Prostate gland (tissue), 2 donors: ENCODE data around the gene AP3D1. TPM values are rescaled to one million over a fixed set of nuclear protein-coding genes. Genes with fewer than 3 reads are reported as not detected.

Source experiments
- DNase-seq: peaks from one replicate; pipeline ENCODE4 v3.0.0-alpha.2; 2019; ENCODE audit warnings: low spot score
- H3K27ac ChIP-seq, 2 donors: fragments of 200-600 bp; sonication (generic); 2 replicates each; pipeline ENCODE4 v1.5.1; 2017 to 2019
- H3K27me3 ChIP-seq: fragments of 200-600 bp; sonication (generic); replicated peaks from 2 replicates; pipeline ENCODE4 v1.5.1; 2019; ENCODE audit not compliant: insufficient read depth
- H3K36me3 ChIP-seq, 2 donors: fragments of 200-600 bp; sonication (generic); 1 replicate in 1 of 2; 2 replicates in 1 of 2; pipeline versions ENCODE4 v1.5.1 to v1.8.1; 2017 to 2019
- H3K4me1 ChIP-seq: fragments of 200-600 bp; sonication (generic); replicated peaks from 2 replicates; pipeline ENCODE4 v1.5.1; 2019
- H3K4me3 ChIP-seq, 2 donors: fragments of 200-600 bp; sonication (generic); 2 replicates each; pipeline ENCODE4 v1.5.1; 2017 to 2019
- H3K9me3 ChIP-seq: fragments of 200-600 bp; sonication (generic); 2 replicates; pipeline ENCODE4 v1.5.1; 2017
- POLR2A ChIP-seq: fragments of 450-650 bp; IDR thresholded peaks from one replicate; pipeline ENCODE4 v1.6.1; 2016; ENCODE audit warnings: antibody characterized with exemption, mild to moderate bottlenecking
- POLR2AphosphoS5 ChIP-seq: sonication (generic); formaldehyde crosslinking; IDR thresholded peaks from one replicate; pipeline ENCODE4 v1.6.1; 2017; ENCODE audit warnings: antibody characterized with exemption
- whole genome bisulfite sequencing: methylation state at CpG from one replicate; pipeline ENCODE4 v1.1.5; 2018; 5-methylcytosine and 5-hydroxymethylcytosine counted together
- intact Hi-C: fragments of 100-400 bp; cut with DNase I; formaldehyde crosslinking; loops from one replicate; pipeline ENCODE4 v1.14.2; 2022
- total RNA-seq, 2 donors: library from RNA; depleted of rRNA; stranded (reverse); fragments of >200 nt; gene quantifications; one replicate each; pipeline ENCODE4 v1.1.0, GENCODE V29; 2016
- TF ChIP-seq, protein P1 (sequence below), 4 experiments: fragments of 200-600 bp in 2 of 4; fragments of 450-650 bp in 2 of 4; sonication (generic) in 2 of 4; IDR thresholded peaks; 1 replicate in 3 of 4; 2 replicates in 1 of 4; pipeline ENCODE4 v1.5.1; 2016 to 2019; ENCODE audit warnings: antibody characterized with exemption in 4 of 4, mild to moderate bottlenecking in 2 of 4, moderate library complexity in 2 of 4

The AP3D1 gene
- total RNA-seq, 2 donors from 2014 or later = 115 to 178 TPM

DNA sequence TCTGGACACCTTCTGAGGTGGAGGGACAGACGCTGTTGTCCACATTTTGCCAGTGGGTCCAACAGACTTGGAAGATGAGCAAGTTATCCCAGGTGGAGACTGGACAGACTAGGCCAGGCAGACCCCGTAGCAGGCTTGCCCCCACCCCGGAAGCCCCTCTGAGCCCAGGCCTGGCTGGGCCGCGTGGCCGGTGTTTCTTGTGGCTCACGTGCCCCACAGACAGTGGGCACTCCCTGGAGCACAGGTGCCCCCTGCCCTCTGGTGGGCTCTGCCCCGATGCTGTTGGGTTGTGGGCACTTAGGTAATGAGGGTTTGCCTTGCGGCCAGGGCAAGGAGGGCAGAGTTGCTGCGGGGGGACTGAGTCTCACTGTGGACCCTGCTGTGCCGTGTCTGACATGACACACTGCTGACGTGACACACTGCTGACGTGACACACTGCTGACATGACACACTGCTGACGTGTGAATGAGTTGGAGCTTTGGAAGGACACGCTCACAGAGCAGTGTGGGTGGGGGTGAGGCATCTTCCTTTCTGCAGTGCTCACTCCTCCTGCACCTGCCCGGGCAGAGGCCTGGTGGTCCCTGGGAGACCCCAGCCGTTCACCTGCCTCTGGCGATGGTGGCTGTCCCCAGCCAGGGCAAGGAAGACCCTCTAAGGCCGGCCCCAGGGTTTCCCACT, 37.5 kb upstream of the AP3D1 start:
- H3K36me3 ChIP-seq = peaks cover 3 to 22% of the 10 kb centered on the region in 2 donors
- no peaks in the 10 kb centered on the region for H3K9me3 ChIP-seq
- H3K4me3 ChIP-seq = no peak overlapping the region
- H3K27ac ChIP-seq = no peak overlapping the region
- 89% methylated on average over 13 of the region's 19 CpGs for WGBS
- no peak for TF ChIP-seq POLR2A
- TF ChIP-seq, protein P1, sequence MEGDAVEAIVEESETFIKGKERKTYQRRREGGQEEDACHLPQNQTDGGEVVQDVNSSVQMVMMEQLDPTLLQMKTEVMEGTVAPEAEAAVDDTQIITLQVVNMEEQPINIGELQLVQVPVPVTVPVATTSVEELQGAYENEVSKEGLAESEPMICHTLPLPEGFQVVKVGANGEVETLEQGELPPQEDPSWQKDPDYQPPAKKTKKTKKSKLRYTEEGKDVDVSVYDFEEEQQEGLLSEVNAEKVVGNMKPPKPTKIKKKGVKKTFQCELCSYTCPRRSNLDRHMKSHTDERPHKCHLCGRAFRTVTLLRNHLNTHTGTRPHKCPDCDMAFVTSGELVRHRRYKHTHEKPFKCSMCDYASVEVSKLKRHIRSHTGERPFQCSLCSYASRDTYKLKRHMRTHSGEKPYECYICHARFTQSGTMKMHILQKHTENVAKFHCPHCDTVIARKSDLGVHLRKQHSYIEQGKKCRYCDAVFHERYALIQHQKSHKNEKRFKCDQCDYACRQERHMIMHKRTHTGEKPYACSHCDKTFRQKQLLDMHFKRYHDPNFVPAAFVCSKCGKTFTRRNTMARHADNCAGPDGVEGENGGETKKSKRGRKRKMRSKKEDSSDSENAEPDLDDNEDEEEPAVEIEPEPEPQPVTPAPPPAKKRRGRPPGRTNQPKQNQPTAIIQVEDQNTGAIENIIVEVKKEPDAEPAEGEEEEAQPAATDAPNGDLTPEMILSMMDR (IDR thresholded peaks at IDR 0.05) = no peak
- TF ChIP-seq POLR2AphosphoS5 = no peak
- DNase-seq = no peak
- H3K4me1 ChIP-seq = peaks cover 13% of the 10 kb centered on the region
- intact Hi-C loops = loop anchor here (5.0 kb wide), 2 partner anchors 33 to 48 kb away; partner anchors contain the start of genes PLEKHJ1 and SF3A2
- H3K27me3 ChIP-seq = no peaks in the 10 kb centered on the region

GRCh38 chr19:2187159-2187558, 35.8 kb upstream of the AP3D1 start:
- Histone ChIP-seq H3K4me3 (no peak overlapping the region), H3K27me3 (no peaks in the 10 kb centered on the region), H3K9me3 (no peaks in the 10 kb centered on the region), H3K4me1 (peaks cover 13% of the 10 kb centered on the region), H3K27ac (peak overlapping the region; percentile 74 to 84), H3K36me3 (peaks cover 3 to 18% of the 10 kb centered on the region in 2 donors)
- TF ChIP-seq, protein P1 (IDR thresholded peaks at IDR 0.05) = no peak
- TF ChIP-seq POLR2AphosphoS5 (no peak), POLR2A (no peak)
- WGBS = 72% methylated on average over 8 of the region's 13 CpGs
- no peak for DNase-seq
- intact Hi-C loops = loop anchor here (5.0 kb wide), 2 partner anchors 35 to 50 kb away; partner anchors contain the start of genes PLEKHJ1 and SF3A2

DNA sequence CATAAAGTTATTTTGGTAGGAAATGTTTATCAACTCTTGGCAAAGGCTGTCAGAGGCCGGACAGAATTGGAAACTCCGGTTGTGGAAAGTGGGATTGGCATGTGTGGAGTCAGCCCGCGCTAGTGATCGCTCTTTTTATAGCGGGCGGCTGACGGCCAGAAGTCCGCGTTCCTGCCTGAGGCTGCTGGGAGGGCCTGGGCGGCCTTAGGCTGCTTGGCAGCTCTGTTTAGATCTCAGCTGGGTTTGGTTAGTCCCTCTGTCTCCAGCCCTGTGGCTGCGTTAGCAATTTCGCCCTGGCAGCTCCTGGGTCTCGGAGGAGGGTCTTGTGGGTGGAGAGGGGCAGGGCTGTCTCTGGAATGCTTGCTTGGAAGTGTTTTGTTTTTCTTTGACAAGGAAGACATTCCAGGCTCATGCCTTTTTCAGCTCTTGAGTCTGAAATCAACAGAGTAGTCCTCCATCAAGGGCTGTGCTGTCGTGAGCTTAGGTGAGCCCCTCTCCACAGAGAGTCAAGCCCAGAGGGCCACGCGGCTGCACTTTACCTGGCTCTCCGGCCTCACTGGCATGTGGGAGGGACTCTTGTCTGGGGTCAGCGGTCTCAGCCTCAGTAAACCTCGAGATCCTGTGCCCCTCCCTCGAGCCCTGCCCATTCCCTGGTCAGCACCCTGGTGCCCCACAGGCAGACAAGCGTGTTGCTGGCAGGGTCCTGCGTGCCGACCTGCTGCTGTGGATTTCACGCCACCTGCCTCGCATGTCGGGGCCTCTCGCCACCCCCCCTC, 34.9 kb upstream of the AP3D1 start:
- Histone ChIP-seq H3K4me3 (peak overlapping the region in 1 of 2 donors; percentile 6), H3K9me3 (no peaks in the 10 kb centered on the region), H3K36me3 (peaks cover 2 to 16% of the 10 kb centered on the region in 2 donors), H3K27me3 (no peaks in the 10 kb centered on the region), H3K27ac (peak overlapping the region; percentile 74 to 84), H3K4me1 (peaks cover 13% of the 10 kb centered on the region)
- WGBS = 18% methylated on average over 28 of the region's 28 CpGs
- DNase-seq = peak; percentile 84
- no peak for TF ChIP-seq POLR2A
- TF ChIP-seq POLR2AphosphoS5 = peak; percentile 93
- TF ChIP-seq, protein P1 (IDR thresholded peaks at IDR 0.05) = peak in 1 of 4 experiments; percentile 7
- intact Hi-C loops = loop anchor here (5.0 kb wide), 2 partner anchors 36 to 51 kb away; partner anchors contain the start of genes PLEKHJ1 and SF3A2

- TF ChIP-seq POLR2A = no peak
- no peak for TF ChIP-seq POLR2AphosphoS5
- TF ChIP-seq, protein P1 (IDR thresholded peaks at IDR 0.05) = no peak
- WGBS = 16% methylated on average over 11 of the region's 11 CpGs
- Histone ChIP-seq H3K4me3 (peak overlapping the region in 1 of 2 donors; percentile 6), H3K27ac (peak overlapping the region; percentile 74 to 84), H3K36me3 (peaks cover 0 to 10% of the 10 kb centered on the region in 2 donors), H3K9me3 (no peaks in the 10 kb centered on the region), H3K4me1 (peaks cover 13% of the 10 kb centered on the region), H3K27me3 (no peaks in the 10 kb centered on the region)
- no peak for DNase-seq
- intact Hi-C loops = loop anchor here (2.0 to 5.0 kb wide), 3 partner anchors 17 to 52 kb away; partner anchors contain the start of genes PLEKHJ1 and SF3A2
Observed at GRCh38 chr19:2185734-2186070, 34.3 kb upstream of the AP3D1 start.
